Stomach (tissue), 4 donors: ENCODE results near the gene APP.

ENCODE experiments used
- CTCF ChIP-seq, 7 experiments: fragments of 450-650 bp in 4 of 7; fragments of 200-600 bp in 3 of 7; sonication (generic) in 3 of 7; IDR thresholded peaks; one replicate each; pipeline ENCODE4 v1.5.1; 2016 to 2019; ENCODE audit warnings: antibody characterized with exemption in 7 of 7, control low read depth in 2 of 7, mild to moderate bottlenecking in 1 of 7
- EP300 ChIP-seq: sonication (generic); formaldehyde crosslinking; IDR thresholded peaks from one replicate; pipeline ENCODE4 v1.6.1; 2017; ENCODE audit warnings: antibody characterized with exemption
- POLR2A ChIP-seq, 4 donors: fragments of 450-650 bp; IDR thresholded peaks; one replicate each; pipeline ENCODE4 v1.6.1; 2016; ENCODE audit warnings: antibody characterized with exemption in 4 of 4, control low read depth in 2 of 4, mild to moderate bottlenecking in 1 of 4, moderate library complexity in 1 of 4

DNA sequence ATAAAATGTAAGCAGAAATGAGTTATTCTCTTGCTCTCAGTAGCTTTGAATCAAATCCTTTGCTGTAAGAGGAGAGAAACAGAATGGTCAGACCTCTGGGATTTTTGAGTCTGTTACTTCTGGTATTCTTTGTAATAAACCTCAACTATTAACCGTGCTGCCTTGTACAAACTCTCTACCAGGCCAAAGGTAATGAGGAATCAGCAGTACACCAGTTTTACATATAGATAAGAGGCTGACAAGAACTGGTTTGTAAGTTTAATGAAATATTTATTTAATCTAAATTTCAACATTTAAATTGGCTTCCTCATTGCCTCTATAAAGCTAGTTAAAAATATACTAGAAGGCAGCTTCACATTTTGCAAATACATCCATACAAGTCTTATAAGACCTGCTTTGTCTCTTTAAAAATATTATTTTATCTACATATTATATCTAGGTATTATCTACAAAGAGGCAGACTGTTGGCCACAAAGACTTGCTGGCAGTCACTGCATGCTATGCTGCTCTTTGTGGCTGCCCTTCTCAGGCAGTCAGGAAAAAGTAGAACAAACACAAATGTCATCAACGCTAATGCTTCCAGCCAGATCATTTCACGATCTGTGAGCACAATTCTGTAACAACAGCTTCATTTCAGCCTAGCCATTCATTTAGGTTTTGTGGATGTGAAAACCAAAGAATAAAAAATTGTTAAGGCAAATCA lies 262.8 kb downstream of the APP start:
- TF ChIP-seq POLR2A (IDR thresholded peaks at IDR 0.05): no peak
- no peak for TF ChIP-seq CTCF (IDR thresholded peaks at IDR 0.05)
- TF ChIP-seq EP300: no peak
